ENCODE data around the gene BOC. TPM values are rescaled to one million over a fixed set of nuclear protein-coding genes. Genes with fewer than 3 reads are reported as not detected.

BOC gene
- total RNA-seq, 4 donors from 2014 or later: 3.7 to 7.4 (median 4.6) TPM

DNA sequence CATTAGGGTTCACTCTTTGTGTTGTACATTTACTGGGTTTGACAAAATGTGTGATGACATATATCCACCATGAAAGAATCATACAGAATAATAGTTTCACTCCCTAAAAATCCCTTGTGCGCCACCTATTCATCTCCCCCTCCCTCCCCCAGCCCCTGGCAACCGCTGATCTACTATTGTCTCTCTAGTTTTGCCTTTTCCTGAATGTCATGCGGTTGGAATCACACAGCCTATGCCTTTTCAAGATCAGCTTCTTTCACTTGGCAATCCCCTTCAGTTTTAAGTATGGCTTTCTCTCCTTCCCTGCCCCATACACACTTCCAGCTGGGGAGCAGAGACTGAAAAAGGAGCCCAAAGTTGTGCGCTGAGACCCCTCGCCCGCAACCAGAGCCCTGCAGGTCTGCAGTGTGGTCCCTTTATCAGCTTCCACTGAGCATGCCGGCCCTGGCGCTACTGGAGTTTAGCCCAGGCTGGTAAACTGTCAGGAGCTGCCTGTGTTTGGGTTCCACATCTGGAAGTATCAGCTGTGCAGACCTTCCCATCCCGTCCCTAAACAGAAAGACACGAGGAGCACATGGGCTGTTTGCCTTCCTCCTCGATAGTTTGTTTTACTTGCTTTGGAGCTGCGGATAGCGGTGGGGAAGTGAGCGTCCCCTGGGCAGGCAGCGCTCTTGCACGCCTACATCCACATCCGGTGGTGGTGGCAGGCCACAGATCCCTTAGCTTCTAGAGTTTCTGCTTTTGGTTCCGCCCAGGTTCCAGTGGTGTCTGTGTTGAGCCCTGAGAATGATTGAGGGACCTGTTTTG, 12.3 kb downstream of the BOC start:
- H3K9me3 ChIP-seq: no peaks in the 10 kb centered on the region
- ATAC-seq: no peak
- TF ChIP-seq POLR2A (IDR thresholded peaks at IDR 0.05): no peak
- TF ChIP-seq, protein P1, sequence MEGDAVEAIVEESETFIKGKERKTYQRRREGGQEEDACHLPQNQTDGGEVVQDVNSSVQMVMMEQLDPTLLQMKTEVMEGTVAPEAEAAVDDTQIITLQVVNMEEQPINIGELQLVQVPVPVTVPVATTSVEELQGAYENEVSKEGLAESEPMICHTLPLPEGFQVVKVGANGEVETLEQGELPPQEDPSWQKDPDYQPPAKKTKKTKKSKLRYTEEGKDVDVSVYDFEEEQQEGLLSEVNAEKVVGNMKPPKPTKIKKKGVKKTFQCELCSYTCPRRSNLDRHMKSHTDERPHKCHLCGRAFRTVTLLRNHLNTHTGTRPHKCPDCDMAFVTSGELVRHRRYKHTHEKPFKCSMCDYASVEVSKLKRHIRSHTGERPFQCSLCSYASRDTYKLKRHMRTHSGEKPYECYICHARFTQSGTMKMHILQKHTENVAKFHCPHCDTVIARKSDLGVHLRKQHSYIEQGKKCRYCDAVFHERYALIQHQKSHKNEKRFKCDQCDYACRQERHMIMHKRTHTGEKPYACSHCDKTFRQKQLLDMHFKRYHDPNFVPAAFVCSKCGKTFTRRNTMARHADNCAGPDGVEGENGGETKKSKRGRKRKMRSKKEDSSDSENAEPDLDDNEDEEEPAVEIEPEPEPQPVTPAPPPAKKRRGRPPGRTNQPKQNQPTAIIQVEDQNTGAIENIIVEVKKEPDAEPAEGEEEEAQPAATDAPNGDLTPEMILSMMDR (IDR thresholded peaks at IDR 0.05 in 4 of 5, conservative IDR thresholded peaks at IDR 0.05 in 1 of 5): no peak
- in situ Hi-C loops (cut with MboI; ENCODE audit: low sequenced_read_pairs in 4 of 4) (no loop called here), intact Hi-C loops (cut with DNase I; ENCODE audit: low total_unique reads) (no loop called here)
- H3K27ac ChIP-seq: no peak overlapping the region
- H3K27me3 ChIP-seq: no peaks in the 10 kb centered on the region
- H3K36me3 ChIP-seq: no peaks in the 10 kb centered on the region
- no peak for DNase-seq
- no peaks in the 10 kb centered on the region for H3K4me1 ChIP-seq
- no peak overlapping the region for H3K4me3 ChIP-seq

DNA sequence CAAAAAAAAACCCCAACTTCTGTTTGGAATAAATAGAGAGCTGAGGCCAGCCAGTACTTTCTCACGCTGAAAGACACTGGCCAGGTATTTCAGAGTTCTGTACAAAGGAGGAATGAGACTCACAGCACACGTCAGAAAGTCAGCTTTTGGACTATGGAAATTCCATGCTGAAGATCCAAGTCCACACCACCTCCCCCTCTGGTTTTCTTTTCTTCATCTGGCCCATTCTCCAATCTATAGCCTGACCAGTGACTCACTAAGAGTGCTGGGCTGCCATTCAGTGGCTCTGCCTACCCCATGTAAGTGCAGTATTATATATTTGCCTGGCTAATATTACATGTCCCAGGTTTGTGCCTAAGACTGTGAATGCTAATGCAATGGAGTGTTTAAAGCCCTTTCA, 13.9 kb downstream of the BOC start:
- H3K27me3 ChIP-seq: no peaks in the 10 kb centered on the region
- DNase-seq: no peak
- ATAC-seq: no peak
- H3K27ac ChIP-seq: no peak overlapping the region
- no peak overlapping the region for H3K4me3 ChIP-seq
- intact Hi-C loops (cut with DNase I; ENCODE audit: low total_unique reads) (no loop called here), in situ Hi-C loops (cut with MboI; ENCODE audit: low sequenced_read_pairs in 4 of 4) (no loop called here)
- no peaks in the 10 kb centered on the region for H3K4me1 ChIP-seq
- H3K9me3 ChIP-seq: no peaks in the 10 kb centered on the region
- H3K36me3 ChIP-seq: no peaks in the 10 kb centered on the region
- TF ChIP-seq POLR2A (IDR thresholded peaks at IDR 0.05): no peak
- TF ChIP-seq, protein P1 (IDR thresholded peaks at IDR 0.05 in 4 of 5, conservative IDR thresholded peaks at IDR 0.05 in 1 of 5): no peak

DNA sequence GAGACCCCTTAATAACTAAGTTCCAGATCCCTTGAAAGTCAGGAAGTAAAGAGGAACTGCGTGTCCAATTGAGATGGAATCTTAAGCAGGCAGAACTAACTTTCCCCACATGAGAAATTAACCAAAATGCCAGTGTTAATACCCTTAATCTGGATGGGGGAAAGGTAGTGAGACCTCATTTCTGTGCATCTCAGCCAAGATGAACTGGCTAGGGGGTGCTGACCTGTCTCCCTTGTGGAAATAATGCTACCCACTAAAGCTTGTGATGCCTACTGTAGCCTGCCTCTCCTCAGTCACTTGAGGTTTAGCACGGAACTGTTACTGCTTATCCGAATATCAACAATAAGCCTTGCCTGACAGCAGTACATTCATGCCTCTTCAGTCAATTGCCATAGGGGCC, 15.1 kb downstream of the BOC start:
- Histone ChIP-seq H3K36me3 (no peaks in the 10 kb centered on the region), H3K4me1 (no peaks in the 10 kb centered on the region), H3K27ac (no peak overlapping the region), H3K4me3 (no peak overlapping the region), H3K27me3 (no peaks in the 10 kb centered on the region), H3K9me3 (no peaks in the 10 kb centered on the region)
- no peak for DNase-seq
- in situ Hi-C loops (cut with MboI; ENCODE audit: low sequenced_read_pairs in 4 of 4): no loop called here
- intact Hi-C loops (cut with DNase I; ENCODE audit: low total_unique reads): no loop called here
- TF ChIP-seq POLR2A (IDR thresholded peaks at IDR 0.05): no peak
- TF ChIP-seq, protein P1 (IDR thresholded peaks at IDR 0.05 in 4 of 5, conservative IDR thresholded peaks at IDR 0.05 in 1 of 5): no peak
- no peak for ATAC-seq

DNA sequence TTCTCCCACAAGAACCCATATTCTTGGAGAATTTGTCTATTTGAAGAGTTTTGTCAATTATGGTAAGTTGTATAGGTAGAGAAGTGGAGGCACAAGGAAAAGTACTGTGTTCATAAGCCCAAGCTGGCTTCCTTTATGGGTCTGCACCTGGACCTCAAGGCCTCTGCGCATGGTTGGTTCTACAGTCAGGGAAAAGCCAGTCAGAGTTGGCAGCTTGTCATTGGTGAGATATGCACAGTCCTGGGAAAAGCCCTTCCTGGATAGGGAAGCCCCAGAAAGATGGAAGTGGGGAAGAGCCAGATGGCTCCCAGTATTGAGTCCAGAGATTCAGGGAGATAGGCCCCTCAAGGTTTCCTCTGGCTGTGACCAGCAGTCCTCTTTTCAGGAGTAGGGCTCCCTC, 15.8 kb downstream of the BOC start:
- in situ Hi-C loops (cut with MboI; ENCODE audit: low sequenced_read_pairs in 4 of 4): no loop called here
- H3K9me3 ChIP-seq: no peaks in the 10 kb centered on the region
- H3K36me3 ChIP-seq: no peaks in the 10 kb centered on the region
- intact Hi-C loops (cut with DNase I; ENCODE audit: low total_unique reads): no loop called here
- H3K27me3 ChIP-seq: no peaks in the 10 kb centered on the region
- H3K4me1 ChIP-seq: no peaks in the 10 kb centered on the region
- ATAC-seq (no peak), DNase-seq (no peak)
- no peak overlapping the region for H3K4me3 ChIP-seq
- H3K27ac ChIP-seq: no peak overlapping the region
- TF ChIP-seq, protein P1 (IDR thresholded peaks at IDR 0.05 in 4 of 5, conservative IDR thresholded peaks at IDR 0.05 in 1 of 5): no peak
- no peak for TF ChIP-seq POLR2A (IDR thresholded peaks at IDR 0.05)
